Calu3 (cell line): ENCODE results near the gene DYSF. TPM values are rescaled to one million over a fixed set of nuclear protein-coding genes. Genes with fewer than 3 reads are reported as not detected.
"Not testable (repeated sequence)": the region's sequence is repeated elsewhere in the genome, so short reads cannot be mapped to it uniquely, and the experiment has no call there.

ENCODE experiments used
- BruUV-seq: library from RNA; stranded (reverse); fragments of 400-500 nt; replicated peaks from 2 replicates; lab custom pipeline; 2021; lab: Mats Ljungman, UMichigan
- CTCF ChIA-PET: fragments of 300-600 bp; sonication (Branson Sonifier 250); formaldehyde crosslinking; loops from one replicate; lab custom pipeline; 2022; ENCODE audit warnings: antibody characterized with exemption; lab: Charles Lee
- DNase-seq: peaks from one replicate; pipeline ENCODE4 v3.0.0; 2022
- H3K27ac Mint-ChIP-seq: one replicate; pipeline ENCODE4 v1.8.0; 2022; ENCODE audit warnings: mixed read lengths; ENCODE audit not compliant: unreplicated experiment
- H3K27me3 Mint-ChIP-seq: one replicate; pipeline ENCODE4 v1.8.0; 2022; ENCODE audit warnings: mixed read lengths; ENCODE audit not compliant: unreplicated experiment
- H3K36me3 Mint-ChIP-seq: one replicate; pipeline ENCODE4 v1.8.0; 2022; ENCODE audit warnings: mild to moderate bottlenecking, moderate library complexity, mixed read lengths; ENCODE audit not compliant: insufficient read depth, unreplicated experiment
- H3K4me1 Mint-ChIP-seq: one replicate; pipeline ENCODE4 v1.8.0; 2022; ENCODE audit warnings: mild to moderate bottlenecking, low read depth, mixed read lengths; ENCODE audit not compliant: unreplicated experiment
- H3K4me3 Mint-ChIP-seq: one replicate; pipeline ENCODE4 v1.8.0; 2022; ENCODE audit warnings: mild to moderate bottlenecking, low read depth, moderate library complexity, mixed read lengths; ENCODE audit not compliant: unreplicated experiment
- H3K9me3 Mint-ChIP-seq: one replicate; pipeline ENCODE4 v1.8.0; 2022; ENCODE audit warnings: low read depth, mixed read lengths; ENCODE audit not compliant: unreplicated experiment
- intact Hi-C: fragments of 100-400 bp; cut with micrococcal nuclease; formaldehyde crosslinking; loops from one replicate; pipeline ENCODE4 v1.10.0; 2022; ENCODE audit not compliant: unreplicated experiment
- total RNA-seq: library from RNA; stranded (reverse); gene quantifications from 2 replicates; pipeline ENCODE4 v1.2.3, GENCODE V29; 2022
- TF ChIP-seq, protein P1 (sequence below): fragments of 200-600 bp; IDR thresholded peaks from one replicate; pipeline ENCODE4 v1.8.0; 2022; ENCODE audit warnings: antibody characterized with exemption; ENCODE audit not compliant: unreplicated experiment

Gene DYSF
- total RNA-seq, 1 experiment from 2014 or later = 3.2 TPM

DNA sequence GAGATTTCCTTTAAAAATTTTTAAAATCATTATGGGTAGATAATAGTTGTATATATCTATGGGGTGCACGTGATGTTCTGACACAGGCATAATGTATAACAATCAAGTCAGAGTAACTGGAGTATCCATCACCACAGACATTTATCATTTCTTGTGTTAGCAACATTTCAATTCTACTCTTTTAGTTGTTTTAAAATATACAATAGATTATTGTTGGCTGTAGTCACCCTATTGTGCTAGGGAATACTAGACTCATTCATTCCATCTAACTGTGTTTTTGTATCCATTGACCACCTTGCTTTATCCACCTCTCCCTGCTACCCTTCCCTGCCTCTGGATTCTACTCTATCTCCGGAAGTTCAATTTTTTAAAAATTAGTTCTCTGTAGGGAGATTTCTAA lies 31.0 kb downstream of the DYSF start:
- intact Hi-C loops = no loop called here
- TF ChIP-seq, protein P1, sequence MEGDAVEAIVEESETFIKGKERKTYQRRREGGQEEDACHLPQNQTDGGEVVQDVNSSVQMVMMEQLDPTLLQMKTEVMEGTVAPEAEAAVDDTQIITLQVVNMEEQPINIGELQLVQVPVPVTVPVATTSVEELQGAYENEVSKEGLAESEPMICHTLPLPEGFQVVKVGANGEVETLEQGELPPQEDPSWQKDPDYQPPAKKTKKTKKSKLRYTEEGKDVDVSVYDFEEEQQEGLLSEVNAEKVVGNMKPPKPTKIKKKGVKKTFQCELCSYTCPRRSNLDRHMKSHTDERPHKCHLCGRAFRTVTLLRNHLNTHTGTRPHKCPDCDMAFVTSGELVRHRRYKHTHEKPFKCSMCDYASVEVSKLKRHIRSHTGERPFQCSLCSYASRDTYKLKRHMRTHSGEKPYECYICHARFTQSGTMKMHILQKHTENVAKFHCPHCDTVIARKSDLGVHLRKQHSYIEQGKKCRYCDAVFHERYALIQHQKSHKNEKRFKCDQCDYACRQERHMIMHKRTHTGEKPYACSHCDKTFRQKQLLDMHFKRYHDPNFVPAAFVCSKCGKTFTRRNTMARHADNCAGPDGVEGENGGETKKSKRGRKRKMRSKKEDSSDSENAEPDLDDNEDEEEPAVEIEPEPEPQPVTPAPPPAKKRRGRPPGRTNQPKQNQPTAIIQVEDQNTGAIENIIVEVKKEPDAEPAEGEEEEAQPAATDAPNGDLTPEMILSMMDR = no peak
- H3K4me3 Mint-ChIP-seq = no peak overlapping the region
- peaks cover 27% of the 10 kb centered on the region for H3K27me3 Mint-ChIP-seq
- H3K27ac Mint-ChIP-seq = no peak overlapping the region
- DNase-seq = no peak
- CTCF ChIA-PET = no interaction called here
- H3K36me3 Mint-ChIP-seq = no peaks in the 10 kb centered on the region
- no peaks in the 10 kb centered on the region for H3K4me1 Mint-ChIP-seq
- no TSS peak for BruUV-seq
- H3K9me3 Mint-ChIP-seq = no peaks in the 10 kb centered on the region

DNA sequence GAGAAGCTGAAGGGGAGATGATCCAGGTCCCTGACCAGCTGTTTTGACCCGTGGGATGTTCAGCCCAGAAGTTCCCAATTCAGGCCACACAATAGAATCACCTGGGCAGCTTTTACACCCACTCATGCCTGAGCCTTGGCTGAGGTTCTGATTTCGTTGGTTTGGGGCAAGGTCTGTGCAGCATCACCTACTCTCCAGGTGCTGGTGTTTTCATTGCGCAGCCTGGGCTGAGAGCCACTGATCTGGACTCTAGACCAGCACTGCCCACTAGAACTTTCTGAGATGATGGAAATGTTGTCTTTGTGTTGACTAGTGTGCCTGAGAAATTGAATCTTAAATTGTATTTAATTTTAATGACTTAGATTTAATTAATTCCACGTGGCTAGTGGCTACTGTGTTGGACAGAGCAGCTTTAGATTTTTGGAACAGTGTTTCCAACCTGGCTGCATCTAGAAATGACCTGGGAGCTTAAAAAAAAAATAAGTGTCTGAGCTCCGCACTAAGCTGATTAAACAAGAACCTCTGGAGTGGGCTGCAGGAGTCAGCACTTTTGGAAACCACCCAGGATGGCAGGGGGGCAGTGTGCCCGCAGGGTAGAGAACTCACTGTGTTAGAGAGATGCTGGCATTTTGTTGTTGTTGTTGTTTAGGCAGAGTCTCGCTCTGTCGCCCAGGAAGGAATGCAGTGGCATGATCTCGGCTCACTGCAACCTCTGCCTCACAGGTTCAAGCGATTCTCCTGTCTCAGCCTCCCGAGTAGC lies 33.7 kb downstream of the DYSF start:
- Mint-ChIP-seq H3K9me3 (no peaks in the 10 kb centered on the region), H3K27me3 (peaks cover 13% of the 10 kb centered on the region), H3K27ac (no peak overlapping the region), H3K36me3 (no peaks in the 10 kb centered on the region), H3K4me1 (no peaks in the 10 kb centered on the region), H3K4me3 (no peak overlapping the region)
- TF ChIP-seq, protein P1 = no peak
- CTCF ChIA-PET = interaction anchor here (0.9 kb wide), 1 partner anchor 17 kb away, joined by 3 read pairs; no protein-coding TSS in a partner anchor
- no peak for DNase-seq
- intact Hi-C loops = no loop called here
- BruUV-seq = no TSS peak

DNA sequence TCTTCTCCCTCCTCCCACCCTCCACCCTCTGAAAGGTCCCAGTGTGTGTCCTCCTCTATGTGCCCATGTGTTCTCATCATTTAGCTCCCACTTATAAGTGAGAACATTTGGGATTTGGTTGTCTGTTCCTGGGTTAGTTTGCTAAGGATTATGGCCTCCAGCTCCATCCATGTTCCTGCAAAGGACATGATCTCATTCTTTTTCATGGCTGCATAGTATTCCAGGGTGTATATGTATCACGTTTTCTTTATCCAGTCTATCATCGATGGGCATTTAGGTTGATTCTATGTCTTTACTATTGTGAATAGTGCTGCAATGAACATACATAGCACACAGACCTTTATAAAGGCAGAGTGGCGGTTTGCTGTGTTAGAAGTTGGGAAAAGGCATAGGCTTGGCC lies 38.2 kb downstream of the DYSF start:
- H3K36me3 Mint-ChIP-seq, H3K27ac Mint-ChIP-seq, DNase-seq, CTCF ChIA-PET, H3K27me3 Mint-ChIP-seq, BruUV-seq, H3K9me3 Mint-ChIP-seq, H3K4me3 Mint-ChIP-seq: not testable (repeated sequence)
- peaks cover 23% of the 10 kb centered on the region for H3K4me1 Mint-ChIP-seq
- intact Hi-C loops = loop anchor here (10.0 kb wide), 1 partner anchor 277 kb away; no protein-coding TSS in a partner anchor

DNA sequence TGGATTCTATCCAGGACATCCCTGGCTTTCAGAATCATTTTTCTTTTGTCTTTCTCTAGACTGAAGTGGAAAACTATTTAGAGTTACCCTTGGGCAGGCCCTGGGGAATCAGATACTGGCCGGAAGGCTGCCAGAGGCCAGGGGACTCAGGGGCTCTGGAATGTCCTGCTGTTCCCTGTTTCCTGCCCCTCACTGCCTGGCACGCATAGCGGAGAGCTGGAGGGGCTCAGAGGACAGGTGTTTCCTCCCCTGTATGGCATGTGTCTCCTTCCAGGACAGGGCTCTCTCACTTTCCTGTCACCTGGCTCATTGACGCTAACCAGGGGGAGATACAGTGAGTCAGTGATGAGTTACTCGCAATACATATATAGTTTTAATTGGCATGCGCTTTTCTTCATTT lies 38.8 kb downstream of the DYSF start:
- Mint-ChIP-seq H3K27me3 (no peaks in the 10 kb centered on the region), H3K36me3 (peaks cover 5% of the 10 kb centered on the region), H3K4me1 (peaks cover 29% of the 10 kb centered on the region), H3K27ac (no peak overlapping the region), H3K9me3 (no peaks in the 10 kb centered on the region), H3K4me3 (no peak overlapping the region)
- intact Hi-C loops = loop anchor here (10.0 kb wide), 1 partner anchor 277 kb away; no protein-coding TSS in a partner anchor
- BruUV-seq = no TSS peak
- no peak for DNase-seq
- TF ChIP-seq, protein P1 = no peak
- CTCF ChIA-PET = no interaction called here

DNA sequence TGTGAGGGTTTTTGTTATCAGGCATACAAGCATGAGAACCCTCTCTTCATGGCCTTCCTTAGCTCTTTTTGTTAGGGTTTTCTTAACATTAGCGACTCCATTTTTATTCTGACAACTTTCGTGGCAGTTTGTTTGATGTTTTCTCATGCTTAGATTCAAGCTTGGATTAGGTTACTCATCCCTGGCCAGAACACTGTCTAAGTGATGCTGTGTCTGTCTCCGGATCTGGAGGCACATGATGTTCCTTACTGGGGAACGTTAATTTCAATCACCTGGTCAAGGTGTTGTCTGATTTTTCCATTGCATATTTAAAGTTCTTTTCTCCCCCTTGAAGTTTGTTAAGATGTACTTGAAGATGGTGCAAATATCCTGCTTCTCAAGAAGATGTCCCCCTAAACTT lies 40.7 kb downstream of the DYSF start:
- TF ChIP-seq, protein P1 = no peak
- CTCF ChIA-PET = interaction anchor here (1.0 kb wide), 1 partner anchor 15 kb away, joined by 3 read pairs; no protein-coding TSS in a partner anchor
- Mint-ChIP-seq H3K27me3 (no peaks in the 10 kb centered on the region), H3K9me3 (no peaks in the 10 kb centered on the region), H3K4me1 (peaks cover 48% of the 10 kb centered on the region), H3K36me3 (peaks cover 5% of the 10 kb centered on the region), H3K27ac (no peak overlapping the region), H3K4me3 (no peak overlapping the region)
- BruUV-seq = no TSS peak
- no peak for DNase-seq
- intact Hi-C loops = loop anchor here (10.0 kb wide), 1 partner anchor 279 kb away; no protein-coding TSS in a partner anchor
